GM10847 (cell line): ENCODE results near the gene KRTAP5-7.

ENCODE experiments used
- POLR2A ChIP-seq: IDR thresholded peaks from 2 replicates; pipeline ENCODE4 v1.6.1; 2011; ENCODE audit not compliant: insufficient read length; ENCODE audit errors: extremely low read depth

The KRTAP5-7 gene

DNA sequence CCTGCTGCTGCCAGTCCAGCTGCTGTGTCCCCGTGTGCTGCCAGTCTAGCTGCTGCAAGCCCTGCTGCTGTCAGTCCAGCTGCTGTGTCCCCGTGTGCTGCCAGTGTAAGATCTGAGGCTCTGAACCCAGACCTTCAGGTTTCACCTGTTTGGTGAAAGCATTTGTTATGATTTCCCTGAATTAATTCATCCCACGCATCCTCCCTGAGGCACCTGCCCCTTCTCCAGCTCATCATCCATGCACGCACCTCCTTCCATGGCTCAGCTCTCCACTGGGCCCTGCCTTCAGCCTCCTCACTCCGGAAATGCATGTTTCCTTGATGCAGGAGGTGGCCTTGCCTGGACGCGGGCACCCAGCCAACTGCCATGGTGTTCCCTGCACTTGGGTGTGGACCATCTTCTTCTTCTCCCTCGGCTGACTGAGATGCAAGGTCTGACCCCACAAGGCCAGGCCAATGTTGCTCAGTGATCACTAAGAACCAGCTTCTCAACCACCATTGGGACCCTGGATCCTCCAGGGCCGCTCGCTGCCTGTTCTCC is 39.1 kb downstream of the KRTAP5-7 start:
- TF ChIP-seq POLR2A: no peak

DNA sequence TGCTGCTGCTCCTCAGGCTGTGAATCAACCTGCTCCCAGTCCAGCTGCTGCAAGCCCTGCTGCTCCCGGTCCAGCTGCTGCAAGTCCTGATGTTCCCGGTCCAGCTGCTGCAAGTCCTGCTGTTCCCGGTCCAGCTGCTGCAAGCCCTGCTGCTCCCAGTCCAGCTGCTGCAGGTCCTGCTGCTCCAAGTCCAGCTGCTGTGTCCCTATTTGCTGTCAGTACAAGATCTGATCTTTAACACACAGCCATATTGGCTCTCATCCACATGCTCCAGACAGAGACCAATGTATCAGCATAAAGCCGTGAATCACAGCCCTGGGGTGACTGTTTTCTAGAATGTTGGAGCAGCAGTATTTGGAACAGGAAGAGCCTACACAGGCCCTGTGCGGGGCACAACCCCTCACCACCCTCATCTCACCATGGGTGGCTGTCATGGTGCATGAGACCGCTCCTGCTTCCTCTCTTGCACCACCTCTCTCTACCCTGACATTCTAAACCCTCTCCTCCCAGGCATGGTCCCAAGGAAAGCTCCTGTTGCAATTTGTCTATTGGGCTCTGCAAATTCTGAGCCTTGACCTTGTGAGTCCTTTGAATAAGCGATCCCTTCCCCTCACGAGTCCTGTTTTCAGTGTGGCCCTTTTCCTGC is 41.8 kb downstream of the KRTAP5-7 start:
- no peak for TF ChIP-seq POLR2A

DNA sequence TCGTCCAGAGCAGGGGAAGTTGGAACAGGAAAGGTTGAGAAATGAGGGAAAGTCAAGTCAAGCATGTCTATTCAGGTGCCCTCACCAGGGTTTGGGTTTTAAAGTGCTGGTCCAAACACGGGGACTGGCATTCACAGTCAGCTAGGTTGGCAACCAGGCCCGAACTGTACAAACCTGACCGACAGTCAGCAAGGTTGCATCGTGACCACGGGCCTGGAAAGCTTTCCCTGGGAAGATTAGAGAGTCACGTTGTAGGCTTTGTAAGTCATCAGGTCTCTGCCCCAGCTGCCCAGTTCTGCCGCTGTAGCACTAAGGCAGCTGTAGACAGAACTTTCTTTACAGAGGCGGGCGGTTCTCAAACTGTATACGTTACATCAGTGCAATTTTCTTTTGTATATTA is 45.7 kb downstream of the KRTAP5-7 start:
- TF ChIP-seq POLR2A: no peak

DNA sequence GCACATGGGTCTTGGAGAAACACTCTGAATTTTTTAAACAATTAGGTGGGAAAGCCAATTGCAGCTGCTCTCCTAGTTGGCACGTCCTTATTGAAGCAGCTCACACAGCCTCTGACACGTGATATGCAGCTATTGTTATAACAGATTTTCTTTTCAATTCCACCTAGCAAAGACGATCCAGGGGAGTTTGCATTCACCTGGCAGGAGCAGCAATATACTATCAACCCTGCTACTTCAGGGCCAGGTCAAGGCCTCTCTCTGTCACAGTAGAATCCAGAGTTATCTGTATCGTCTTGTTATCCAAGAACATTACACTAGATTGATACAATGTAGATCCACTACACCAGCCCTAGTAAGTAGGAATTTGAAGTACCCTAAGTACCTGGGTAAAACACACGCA is 47.4 kb downstream of the KRTAP5-7 start:
- no peak for TF ChIP-seq POLR2A

DNA sequence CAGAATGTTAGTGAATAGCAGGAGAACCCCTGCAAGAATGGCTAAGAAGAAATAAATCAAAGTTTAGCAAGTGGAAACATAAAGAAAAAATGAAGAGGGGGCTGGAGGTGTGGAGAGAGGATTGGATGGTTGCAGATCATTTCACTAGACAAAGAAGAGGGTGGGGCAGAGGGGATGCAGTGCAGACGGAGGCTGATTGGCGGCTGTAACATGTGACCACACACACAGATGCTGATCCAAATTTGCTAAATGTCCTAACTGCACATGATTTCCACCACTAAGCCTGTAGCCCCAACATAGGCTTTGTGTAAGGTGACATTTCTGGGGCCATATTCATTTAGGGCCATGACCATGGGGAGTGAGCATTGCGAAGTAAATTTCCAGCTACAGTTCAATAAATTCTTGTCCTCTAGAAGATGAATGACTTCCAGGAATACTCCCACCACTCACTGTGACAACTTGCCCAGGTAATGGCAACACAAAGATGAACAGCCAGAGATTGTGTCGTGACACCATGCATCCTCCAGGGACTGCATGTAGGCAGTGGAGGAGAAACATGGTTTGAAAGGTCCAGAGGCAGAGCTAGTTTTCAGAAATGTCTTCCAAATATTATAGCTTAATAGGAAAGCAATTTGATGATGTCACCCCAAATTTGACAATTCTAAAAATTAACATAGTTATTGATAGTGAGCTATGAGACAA is 48.8 kb downstream of the KRTAP5-7 start:
- no peak for TF ChIP-seq POLR2A

DNA sequence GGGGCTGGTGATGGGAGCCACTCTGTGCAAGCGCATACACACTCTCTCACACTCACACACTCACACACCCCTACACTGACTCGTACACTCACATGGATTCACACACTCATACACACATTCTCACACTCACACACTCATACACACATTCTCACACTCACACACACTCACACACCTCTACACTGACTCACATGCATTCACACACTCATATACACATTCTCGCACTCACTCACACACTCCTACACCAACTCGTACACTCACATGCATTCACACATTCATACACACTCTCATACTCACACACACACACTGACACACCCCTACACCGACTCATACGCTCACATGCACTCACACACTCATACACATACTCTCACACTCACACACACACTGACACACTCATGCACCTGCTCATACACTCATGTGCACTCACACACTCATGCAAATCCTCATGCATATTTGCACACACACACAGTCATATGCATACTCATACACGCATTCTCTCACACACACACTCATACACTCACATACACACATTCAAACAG is 50.5 kb downstream of the KRTAP5-7 start:
- TF ChIP-seq POLR2A: no peak
